GM21390 (cell line): ENCODE data around the gene OVAAL.

Experiments
- ATAC-seq: cut with Tn5 transposase; IDR thresholded peaks from one replicate; pipeline ENCODE4 v1.9.1; 2021; ENCODE audit not compliant: unreplicated experiment

OVAAL gene

DNA sequence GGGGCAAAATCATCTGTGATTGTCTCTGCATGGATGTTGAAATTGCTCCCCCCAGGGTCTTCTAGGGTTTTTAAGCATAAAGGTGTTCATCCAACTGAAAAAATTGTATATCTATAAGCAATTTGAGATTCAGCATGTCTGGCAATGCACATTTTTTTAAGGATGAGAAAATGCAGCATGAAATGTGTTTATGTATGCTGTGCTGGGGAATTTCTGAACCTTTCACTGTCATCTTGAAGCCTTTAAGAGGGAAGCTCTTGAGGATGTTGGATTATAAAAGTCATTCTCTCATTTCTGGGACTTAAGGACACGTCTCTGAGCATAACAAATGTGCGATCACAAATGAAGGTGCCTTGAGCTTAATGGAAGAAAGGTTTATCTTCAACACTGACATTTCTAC is 9.4 kb downstream of the OVAAL start:
- no peak for ATAC-seq

DNA sequence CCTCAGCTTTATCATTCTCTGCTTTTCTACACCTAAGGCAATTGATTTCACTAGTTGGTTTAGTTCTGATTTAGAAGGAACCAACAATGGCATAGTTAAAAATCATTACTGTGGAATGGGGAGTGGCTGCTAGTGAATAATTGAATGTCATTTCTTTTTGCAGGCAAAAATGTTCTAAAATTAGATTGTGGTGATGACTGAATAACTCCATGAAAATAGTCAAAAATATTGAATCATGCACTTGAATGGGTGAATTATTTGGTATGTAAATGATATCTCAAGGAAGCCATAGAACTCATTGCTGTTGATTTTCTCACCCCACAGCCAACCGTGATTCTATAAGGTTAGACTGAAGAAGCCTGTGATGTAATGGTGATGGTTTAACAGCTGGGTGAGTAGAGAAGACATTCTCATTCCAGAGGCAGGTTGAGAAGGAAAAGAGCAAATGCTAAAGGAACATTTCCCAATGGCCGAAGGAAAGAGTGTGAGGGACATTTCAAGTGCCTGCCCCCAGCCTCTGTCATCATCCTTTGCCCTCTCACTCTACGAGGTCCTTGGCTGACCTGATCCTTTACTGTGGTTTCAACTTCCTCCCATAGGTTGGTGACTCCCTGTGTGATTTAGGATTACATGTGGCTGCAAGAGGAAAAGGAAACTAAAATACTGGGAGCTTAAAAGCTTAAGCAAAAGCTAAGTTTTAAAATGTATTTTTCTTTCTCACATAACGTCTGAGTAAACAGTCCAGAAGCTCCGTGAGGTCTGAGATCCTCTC is 12.5 kb downstream of the OVAAL start:
- no peak for ATAC-seq

DNA sequence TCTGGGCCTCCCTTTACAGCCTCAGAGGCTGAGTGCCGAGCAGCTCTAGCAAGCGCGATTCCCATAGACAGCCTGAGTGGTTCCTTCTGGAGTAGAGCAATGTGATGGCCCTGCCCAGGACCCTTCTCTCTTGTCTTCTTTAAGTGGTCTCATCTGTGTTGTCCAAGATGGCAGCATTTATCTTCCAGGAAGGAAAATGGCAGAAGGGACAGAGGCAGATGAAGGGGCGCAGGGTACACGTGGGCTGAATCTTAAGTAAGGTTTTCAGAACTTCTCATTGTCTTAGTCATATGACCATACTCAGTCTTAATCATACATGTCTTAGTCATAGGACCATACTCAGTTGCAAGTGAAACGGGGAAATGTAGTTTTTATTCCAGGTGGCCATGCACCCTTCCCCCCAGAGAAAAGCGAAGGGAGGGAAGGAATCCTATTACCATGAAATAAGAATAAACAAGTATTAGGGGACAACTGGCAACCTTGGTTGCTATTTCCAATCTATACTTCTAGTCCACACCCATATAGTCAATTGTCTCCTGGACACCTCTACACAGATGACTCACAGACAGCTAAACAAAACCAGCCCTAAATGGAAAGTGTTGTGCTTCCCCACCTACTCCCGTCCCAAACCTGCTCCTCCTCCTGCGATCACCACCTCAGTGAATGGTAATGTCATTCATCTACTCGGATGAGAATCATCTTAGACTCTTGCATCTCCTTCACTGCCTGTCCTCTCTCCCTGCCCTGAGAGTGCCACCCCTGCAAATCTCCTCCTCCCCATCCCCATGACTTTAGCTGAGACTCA is 13.3 kb downstream of the OVAAL start:
- no peak for ATAC-seq

DNA sequence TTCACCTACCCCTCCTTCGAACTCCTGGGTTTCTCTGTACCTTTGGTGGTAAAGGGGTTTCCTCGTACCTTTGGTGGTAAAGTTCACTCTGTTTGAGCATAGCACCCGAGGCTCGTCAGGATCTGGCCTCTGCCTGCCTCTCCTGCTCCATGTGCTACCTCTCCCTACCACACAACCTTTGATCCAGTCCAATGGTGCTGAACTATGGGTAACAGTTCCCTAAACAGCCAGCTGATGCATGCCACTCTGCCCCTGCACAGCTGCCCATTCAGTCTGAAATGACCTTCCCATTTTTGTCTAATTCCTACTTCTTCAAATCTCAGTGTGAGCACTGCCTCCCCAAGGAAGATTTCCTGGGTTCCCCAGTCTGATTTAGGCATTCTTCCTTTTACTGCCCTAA is 14.0 kb downstream of the OVAAL start:
- no peak for ATAC-seq

DNA sequence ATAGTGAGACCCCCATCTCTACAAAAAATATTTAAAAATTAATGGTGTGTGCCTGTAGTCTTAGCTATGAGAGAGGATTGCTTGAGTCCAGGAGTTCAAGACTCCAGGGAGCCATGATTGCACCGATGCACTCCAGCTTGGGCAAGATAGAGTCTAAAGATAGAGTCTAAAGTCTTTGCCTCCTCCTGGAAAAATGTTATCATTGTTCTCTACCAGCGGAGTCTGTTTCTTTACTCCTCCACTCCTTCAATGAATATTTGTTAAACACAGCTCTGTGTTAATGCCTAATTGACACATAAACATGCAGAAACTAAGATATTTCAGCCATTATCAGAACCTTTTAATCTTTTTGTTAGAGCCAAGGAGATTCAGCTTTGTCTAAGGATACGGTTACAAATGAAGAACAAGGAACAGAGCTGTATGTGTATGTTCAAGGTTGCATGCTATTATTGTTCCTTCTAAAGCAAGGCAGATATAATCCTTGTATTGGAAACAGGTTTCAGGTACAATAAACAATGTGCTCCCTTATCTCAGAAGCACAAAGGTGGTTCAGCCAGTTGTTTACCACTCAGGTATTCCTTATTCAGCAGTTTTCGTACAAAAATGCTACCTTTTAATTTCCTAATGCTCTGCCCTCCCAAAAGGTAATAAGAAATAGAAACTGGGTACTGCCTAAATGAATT is 15.4 kb downstream of the OVAAL start:
- ATAC-seq: no peak

DNA sequence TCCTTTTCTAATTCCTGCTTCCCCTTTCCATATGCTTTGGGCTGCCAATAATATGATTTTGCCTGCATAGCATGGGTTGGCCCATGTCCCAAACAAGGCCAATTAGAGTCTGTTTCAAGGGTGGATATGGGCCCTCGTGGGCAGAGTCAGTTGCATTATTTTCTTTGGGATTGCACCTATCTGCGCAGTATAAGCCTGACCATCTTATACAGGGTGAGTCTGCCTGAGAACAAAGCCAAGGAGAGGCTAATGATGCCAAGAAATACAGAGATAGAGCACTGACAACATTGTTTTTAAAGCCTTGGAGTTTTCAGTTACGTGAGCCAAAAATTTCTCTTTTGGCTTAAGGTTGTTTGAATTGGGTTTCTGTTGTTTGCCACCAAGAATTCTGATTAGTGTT is 18.6 kb downstream of the OVAAL start:
- ATAC-seq: no peak

DNA sequence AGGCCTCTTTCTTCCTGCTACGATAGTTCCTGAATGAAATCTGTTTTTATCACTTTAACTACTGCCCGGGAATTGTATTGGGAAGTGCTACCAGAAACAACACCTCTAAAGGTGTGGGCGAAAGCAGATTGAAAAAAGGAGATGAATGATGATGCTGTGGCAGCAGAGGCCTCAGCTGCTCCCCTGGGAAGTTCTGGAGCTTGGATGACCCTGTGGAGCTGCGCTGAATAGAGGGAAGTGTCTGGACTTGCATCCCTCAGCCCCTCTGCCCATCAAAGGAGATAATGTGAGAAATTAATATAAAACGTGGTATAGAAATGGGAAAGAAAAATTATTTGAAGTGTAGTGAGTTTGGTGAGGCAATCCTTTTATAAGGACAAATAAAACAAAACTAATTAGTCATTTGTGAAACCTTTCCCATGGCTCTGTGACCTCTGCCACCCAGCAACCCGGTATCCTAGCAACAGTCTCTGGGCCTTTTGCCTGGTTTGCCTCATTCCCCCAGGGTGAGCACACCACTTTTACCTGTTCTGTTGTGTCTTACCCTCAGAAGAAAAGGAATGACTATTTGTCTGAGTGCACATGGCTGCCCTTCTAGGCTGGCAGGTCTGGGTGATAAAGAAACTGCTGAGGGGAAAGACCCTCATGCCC is 21.3 kb downstream of the OVAAL start:
- ATAC-seq: no peak

DNA sequence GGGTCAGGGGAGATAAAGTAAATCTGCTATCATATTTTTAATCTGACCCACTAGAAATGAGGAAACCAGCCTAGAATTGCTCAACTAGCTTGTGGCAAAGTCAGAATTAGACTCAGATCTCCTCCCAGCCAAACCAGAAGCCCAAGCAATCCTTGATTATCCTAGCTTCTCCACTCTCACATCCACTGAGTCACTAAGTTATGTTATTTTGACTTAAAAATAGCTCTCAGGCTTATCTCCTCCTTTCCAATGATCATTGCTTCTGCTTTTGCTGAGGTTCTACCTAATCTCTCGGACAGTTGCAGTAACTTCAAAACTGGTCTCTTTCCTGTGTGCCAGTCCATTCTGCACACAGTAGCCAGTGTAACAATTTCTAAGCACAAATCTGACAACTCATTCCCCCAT is 22.9 kb downstream of the OVAAL start:
- no peak for ATAC-seq

DNA sequence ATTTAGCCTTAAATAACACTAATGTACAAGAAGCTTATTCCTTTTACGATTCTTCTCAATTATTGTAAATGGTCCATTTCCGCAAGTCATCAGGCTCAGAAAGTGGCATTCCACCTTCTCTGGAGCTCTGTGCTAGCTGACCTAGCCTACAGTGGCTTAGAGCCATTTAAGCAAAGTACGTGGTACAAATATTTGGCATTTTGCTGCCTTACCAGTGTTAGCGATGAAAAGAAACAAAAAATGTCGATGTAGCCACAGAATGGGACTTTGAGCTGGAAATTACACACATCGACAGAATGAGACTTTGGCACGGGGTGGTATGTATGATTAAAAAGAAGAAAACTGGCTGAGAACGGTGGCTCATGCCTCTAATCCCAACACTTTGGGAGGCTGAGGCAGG is 26.1 kb downstream of the OVAAL start:
- ATAC-seq: no peak

DNA sequence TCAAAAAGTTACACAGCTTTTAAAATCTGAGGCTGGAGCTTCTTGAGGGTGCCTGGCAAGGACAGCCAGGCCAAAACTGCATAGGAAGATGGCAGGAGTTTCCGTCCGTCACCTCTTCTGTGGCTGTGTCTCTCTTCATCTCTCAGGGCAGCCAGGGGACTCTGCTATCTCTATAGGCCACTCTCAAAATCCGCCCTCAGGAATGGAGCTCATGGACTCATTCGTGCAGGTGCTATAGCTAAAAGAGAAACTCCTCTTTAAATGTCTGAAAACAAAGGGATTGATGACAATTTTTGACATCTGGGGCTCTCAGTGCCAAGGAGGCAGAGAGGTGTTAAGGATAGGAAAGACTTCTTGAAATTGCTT is 27.2 kb downstream of the OVAAL start:
- ATAC-seq: no peak

DNA sequence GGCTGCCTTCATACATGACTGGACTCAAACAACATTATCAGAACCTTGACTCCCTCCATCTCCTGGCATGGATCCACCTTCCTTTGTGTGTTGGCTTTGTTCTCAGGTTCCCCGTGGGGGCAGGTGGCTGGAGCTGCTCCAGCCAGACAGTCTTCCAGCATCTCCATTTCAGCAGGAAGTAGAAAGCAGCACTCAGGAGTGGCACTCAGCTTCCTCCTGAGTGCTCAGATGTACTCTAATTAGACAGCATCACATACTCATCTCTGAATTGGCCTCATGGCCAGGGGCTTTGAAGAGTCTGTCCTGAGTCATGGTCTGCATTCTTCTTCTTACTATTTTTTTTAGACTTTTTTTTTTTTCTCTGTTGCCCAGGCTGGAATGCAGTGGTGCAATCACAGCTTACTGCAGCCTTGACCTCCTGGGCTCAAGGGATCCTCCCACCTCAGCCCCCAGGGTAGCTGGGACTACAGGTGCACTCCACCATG is 27.9 kb downstream of the OVAAL start:
- no peak for ATAC-seq

DNA sequence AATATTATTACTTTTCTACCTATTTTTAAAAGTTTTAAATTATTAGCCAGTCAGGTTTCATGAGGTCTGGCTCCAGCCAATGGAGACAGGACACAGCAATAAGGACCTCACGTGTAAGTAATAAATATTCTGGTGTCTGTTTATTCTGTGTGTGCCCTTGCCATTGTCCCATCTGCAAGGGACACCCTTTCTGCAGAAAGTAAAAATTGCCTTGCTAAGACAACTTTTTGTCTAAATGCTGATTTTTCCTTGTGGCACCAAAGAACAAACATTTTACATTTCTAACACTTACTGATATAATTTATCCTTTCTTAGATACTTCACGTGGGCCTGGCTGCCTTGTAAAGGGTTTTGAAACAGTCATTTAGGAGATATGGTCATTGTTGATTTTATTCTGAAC is 29.4 kb downstream of the OVAAL start:
- ATAC-seq: no peak

DNA sequence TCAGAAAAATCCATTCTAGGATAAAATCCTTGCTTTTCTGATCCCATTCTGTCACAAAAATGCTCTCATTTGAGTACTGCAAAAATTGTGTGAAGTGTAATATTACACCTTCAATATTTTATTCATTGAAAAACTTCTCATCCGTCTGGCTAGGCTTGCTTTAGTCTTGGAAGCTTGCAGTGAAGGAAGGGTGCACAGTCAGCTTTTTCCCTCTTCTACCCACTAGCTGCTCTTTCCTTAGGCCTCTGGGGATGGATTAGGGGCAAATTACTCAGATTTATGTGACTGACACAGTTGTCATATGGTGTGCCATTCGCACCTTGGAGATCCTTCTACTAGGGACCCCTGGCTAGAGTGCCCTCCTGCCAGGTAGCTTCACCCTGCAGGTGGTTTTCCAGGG is 32.1 kb downstream of the OVAAL start:
- no peak for ATAC-seq

DNA sequence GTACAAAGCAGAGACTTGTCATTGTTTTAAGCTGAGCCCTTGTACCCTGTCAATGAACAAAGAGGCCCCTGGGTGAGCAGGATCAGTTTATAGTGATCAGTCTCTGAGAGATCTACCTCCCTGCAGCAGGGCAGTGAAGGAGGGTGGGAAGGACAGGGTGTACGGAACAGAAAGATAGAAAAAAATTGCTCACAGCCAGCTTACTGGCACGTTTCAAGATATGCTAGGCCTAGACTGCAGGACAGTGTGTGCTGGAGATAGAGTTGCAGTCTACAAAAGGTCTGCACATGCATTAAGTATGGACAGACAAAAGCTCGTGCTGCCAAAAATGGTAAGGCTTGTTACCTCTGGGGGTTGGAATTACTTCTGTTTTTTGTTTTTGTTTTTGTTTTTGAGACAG is 34.6 kb downstream of the OVAAL start:
- no peak for ATAC-seq

DNA sequence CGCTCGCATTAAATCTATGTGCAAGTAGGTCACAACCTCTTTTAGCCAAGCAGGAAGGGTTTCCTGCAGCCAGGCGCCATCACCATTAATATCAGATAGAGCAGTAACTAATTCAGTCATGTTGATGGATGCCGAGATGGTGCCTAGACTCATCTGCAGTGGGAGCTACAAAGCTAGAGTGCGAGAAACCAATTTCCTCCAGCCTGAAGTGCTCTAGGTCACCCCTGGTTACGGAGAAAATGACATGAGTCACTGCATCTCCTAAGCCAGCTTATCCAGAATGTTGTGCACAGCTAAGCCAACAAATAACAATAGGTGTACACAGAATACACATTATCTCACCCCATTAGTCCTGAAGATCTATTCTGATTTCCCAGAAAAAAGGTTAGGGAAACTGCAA is 36.0 kb downstream of the OVAAL start:
- no peak for ATAC-seq

DNA sequence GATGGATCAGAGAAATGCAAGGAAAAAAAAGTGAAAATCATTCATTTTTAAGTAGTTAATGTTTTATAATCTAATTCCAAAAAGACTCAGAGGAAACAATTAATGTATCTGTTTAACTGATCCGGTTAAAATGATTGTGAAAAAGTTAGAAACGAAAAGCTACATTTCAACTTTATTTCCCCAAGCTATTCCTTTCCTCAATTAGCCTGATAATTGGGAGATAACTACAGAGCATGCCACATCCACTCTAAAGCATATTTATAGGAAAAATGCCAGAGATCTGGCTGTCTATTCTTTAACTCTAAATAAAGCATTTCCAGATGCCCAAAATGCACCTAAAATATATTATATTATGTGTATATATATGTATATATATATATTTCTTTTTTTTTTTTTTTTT is 37.2 kb downstream of the OVAAL start:
- ATAC-seq: no peak

DNA sequence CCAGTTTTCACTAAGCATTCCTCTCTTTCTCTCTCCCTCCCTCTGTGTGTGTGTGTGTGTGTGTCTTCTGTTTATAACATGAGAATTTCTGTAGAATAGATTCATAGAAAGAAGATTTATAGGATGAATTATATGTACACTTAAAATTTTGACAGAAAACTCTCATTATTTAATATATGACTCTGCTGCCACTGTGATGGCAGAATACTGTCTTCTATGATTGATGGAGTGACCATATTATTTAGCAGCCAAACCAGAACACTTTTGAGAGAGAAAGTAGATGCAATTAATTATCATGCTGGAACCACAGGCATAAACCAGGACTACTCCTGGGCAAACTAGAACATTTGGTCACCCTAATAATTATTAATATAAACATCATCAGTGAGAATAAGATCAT is 38.8 kb downstream of the OVAAL start:
- ATAC-seq: no peak

DNA sequence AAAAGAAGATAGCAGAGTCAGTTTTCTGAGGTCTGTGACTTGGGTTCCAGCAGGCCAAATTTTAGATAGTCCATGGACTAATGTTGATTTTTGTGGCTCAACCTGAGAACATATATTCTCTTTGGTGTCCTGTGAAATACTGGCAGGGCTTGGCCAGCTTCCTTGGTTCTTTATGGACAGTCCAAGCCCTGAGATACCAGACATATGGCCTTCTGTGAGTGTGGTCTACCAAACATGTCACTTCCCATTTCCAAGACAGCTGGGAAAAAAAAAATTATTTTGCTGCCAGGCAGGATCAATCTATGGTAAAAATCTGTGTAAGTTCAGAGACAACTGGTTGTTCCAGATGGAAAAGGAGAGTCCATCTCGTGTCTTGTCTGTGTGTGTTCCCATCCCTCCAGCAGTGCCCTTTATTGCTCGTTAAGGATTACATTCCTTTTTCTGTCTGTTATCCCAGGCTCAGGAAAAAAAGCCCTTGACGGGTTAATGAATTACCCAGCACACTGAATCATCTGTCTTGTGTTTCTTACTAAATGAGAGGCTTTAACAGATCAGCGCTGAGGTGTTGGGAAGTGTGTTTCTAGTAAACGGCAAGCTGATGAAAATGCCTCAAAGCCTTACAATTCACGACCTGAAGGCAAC is 39.7 kb downstream of the OVAAL start:
- ATAC-seq: no peak

DNA sequence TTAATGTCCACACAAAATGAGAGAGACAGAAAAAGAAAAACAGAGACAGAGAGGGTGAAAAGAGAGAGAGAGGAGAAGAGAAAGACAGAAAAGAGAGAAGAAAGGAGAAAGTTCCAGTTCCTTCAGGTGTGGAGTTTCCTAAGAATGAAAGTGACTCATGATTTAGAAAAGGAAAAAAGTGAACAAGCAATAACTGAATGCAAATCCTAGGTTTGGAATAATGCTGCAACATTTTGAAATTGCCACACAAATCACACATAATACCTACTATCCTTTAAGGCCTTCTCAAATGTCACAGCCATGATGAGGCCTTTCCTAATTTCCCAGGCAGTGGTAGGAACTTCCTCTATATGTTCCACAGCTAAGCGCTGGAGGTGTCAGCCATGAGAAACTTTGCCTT is 41.6 kb downstream of the OVAAL start:
- ATAC-seq: no peak

DNA sequence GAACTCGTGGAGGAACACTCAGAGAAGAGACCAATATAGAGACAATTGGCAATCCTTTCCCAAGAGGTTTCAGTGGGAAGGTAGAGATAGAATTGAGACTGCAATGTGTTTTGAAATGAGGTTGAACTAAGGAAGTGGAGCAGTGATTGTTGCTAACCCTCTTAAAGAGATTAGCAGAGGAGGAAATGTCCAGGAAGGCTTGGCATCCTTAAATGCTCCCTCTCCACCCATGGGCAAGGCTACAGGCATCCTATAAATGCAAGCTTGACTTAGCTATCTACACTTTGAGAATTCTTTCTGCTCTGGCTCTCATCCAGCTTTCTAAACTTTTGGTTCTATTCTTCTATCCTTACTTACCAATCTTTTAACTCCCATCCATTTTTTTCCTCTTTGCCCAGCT is 42.7 kb downstream of the OVAAL start:
- no peak for ATAC-seq
